Natural killer cell treated with Interleukin-12 subunit alpha and Interleukin-12 subunit beta and Interleukin-15 and Interleukin-18, amount 100 ng/mL, for 72 hours (primary cell): ENCODE measurements around the gene COL4A1. TPM values are rescaled to one million over a fixed set of nuclear protein-coding genes. Genes with fewer than 3 reads are reported as not detected.

Experiments
- ATAC-seq, 2 donors: fragments of 150-1000 bp; cut with Tn5 transposase in 1 of 2; sonication (Bioruptor Pico), chemical (Tn5 transposase) in 1 of 2; 2 replicates each; pipeline ENCODE4 v1.10.0; 2021
- DNase-seq: peaks from one replicate; pipeline ENCODE4 v3.0.0; 2022; ENCODE audit warnings: low spot score
- H3K27ac Mint-ChIP-seq, 2 donors: 1 replicate in 1 of 2; 2 replicates in 1 of 2; pipeline ENCODE4 v1.8.0; 2022; ENCODE audit warnings: mixed read lengths in 2 of 2, mild to moderate bottlenecking in 1 of 2, moderate library complexity in 1 of 2
- H3K27me3 Mint-ChIP-seq, 2 donors: 1 replicate in 1 of 2; 2 replicates in 1 of 2; pipeline ENCODE4 v1.8.0; 2022; ENCODE audit warnings: mixed read lengths in 2 of 2
- H3K36me3 Mint-ChIP-seq: one replicate; pipeline ENCODE4 v1.8.0; 2022; ENCODE audit warnings: mixed read lengths
- H3K4me1 Mint-ChIP-seq, 2 donors: 1 replicate in 1 of 2; 2 replicates in 1 of 2; pipeline ENCODE4 v1.8.0; 2022; ENCODE audit warnings: low read depth in 2 of 2, mixed read lengths in 2 of 2, mild to moderate bottlenecking in 1 of 2
- H3K4me3 Mint-ChIP-seq: one replicate; pipeline ENCODE4 v1.8.0; 2022; ENCODE audit warnings: mixed read lengths
- H3K9me3 Mint-ChIP-seq: 2 replicates; pipeline ENCODE4 v1.8.0; 2022; ENCODE audit warnings: mixed read lengths
- total RNA-seq, 2 donors: library from RNA; stranded (reverse); gene quantifications; one replicate each; pipeline ENCODE4 v1.2.3, GENCODE V29; 2022

Gene COL4A1
- total RNA-seq, 2 donors from 2014 or later: not detected

DNA sequence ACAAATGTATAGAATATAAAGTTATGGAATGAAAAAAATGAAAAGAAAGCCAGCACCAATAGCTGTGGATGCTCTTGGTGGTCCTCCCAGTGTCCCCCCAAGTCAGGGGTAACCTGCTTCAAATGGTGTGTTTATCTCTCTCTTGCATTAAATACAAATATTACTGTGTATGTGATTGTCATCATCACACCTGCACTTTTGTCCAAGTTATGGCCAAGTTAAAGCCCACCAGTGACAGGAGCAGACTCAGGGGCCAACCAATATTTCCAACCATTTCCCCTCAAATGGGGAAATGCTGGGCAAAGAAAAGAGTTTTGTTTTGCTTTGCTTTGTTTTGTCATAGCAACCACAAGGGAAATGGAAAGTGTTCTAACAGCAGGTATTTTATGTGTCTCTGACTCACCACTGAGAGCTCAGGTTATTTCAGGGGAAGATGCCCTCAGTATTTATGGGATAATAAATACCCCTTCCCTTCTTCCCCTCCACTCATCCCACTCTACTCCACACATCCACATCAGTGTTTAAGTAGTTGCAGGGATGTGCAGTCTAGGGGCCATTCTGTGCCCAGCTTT is 133.6 kb downstream of the COL4A1 start:
- H3K4me3 Mint-ChIP-seq: no peak overlapping the region
- DNase-seq (no peak), ATAC-seq (no peak)
- no peak overlapping the region for H3K27ac Mint-ChIP-seq
- H3K4me1 Mint-ChIP-seq: no peaks in the 10 kb centered on the region
- H3K27me3 Mint-ChIP-seq: peaks cover 0 to 4% of the 10 kb centered on the region in 2 donors
- no peaks in the 10 kb centered on the region for H3K36me3 Mint-ChIP-seq
- no peaks in the 10 kb centered on the region for H3K9me3 Mint-ChIP-seq

DNA sequence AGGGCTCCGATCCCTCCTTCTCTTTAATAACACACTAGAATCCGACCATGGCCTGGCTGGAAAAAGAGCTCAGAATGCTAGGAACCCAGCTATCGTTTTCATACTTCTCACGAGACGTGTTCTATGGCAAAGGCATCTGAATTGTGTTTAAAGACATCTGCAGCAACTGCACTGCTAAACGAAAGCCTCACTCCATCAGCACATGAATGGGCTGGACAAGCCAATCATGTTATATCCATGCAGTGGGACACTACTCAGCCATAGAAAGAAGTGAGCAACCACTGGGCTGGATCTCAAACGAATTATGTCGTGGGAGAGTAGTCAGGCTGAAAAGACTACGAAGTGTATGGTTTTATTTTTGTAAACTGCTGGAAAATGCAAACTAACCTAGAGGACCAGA is 136.1 kb downstream of the COL4A1 start:
- no peak overlapping the region for H3K27ac Mint-ChIP-seq
- H3K27me3 Mint-ChIP-seq: peaks cover 0 to 4% of the 10 kb centered on the region in 2 donors
- no peaks in the 10 kb centered on the region for H3K36me3 Mint-ChIP-seq
- ATAC-seq (no peak), DNase-seq (no peak)
- H3K4me1 Mint-ChIP-seq: no peaks in the 10 kb centered on the region
- no peak overlapping the region for H3K4me3 Mint-ChIP-seq
- H3K9me3 Mint-ChIP-seq: no peaks in the 10 kb centered on the region

DNA sequence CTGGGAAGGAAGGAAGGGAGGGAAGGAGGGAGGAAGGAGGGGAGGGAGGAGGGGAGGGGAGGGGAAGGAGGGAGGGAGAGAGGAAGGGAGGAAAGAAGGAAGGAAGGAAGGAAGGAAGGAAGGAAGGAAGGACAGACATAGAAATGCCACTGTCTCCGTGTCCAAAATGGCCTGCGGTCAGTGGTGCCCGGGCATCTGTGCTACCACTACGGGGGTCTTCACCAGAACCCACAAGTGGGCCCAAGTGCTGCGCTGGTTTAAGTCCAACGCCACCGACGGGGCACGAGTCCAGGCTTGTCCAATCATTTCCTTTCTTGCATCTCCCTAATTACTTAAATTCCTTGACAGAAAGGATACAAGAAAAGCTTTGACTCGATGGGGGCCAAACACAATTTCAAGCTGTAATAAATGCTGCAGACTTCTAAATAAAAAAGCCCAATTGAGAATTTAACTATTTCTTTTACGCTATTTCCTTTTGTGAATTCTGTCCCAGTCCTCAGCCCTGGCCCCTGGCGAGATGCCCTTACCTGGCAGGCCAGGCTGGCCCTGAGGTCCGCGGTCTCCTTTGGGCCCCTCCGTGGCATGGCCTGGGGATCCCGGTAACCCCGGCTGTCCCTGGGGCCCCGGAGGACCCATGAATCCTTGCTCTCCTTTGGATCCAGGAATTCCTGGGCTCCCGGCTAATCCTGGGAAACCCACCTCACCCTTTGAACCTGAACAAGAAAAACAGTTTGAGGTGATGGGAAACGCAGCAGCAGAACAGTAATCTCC is 136.8 kb downstream of the COL4A1 start:
- no peak for ATAC-seq
- H3K4me1 Mint-ChIP-seq: no peaks in the 10 kb centered on the region
- peaks cover 0 to 4% of the 10 kb centered on the region in 2 donors for H3K27me3 Mint-ChIP-seq
- H3K4me3 Mint-ChIP-seq: no peak overlapping the region
- H3K9me3 Mint-ChIP-seq: no peaks in the 10 kb centered on the region
- DNase-seq: no peak
- no peaks in the 10 kb centered on the region for H3K36me3 Mint-ChIP-seq
- H3K27ac Mint-ChIP-seq: no peak overlapping the region

DNA sequence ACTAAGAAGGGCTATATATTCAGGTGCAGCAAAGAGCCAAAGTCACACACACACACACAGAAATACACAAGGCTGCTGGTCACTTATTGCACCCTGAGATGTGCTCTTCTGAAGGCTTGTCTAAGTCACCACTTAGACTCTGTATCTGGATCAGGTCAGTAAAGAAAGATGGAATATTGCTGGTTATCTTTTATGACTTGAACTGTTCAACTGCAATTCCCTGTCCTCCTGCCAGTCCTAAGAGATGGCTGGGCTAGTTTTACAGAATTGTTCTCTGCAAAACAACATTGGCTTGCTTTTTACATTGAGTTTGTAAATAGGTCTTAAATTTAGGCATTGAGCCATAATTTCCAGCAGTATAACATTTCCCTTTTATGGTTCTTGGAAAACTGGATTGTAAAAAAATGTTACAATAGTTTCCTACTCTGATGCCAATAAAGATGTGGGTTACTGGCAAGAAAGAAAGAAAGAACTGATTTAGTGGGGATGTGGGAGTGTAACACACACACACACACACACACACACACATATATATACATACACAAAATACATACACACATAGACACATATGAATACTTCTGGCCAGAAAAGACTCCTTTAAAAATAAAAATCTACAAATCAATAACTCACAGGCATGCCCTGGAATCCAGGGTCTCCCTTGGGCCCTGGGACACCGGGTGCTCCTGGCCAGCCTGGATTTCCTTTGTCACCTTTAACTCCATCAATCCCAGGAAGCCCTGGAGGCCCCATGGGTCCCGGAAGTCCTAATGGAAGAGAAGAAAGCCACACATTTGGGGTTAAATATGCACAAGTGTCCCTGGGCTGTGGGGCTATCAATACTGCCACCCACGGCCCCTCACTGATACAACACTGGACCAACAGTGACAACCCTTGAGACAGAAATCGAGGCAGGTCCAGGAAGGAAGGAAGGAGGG is 137.7 kb downstream of the COL4A1 start:
- H3K36me3 Mint-ChIP-seq: no peaks in the 10 kb centered on the region
- H3K4me3 Mint-ChIP-seq: no peak overlapping the region
- DNase-seq: no peak
- no peak for ATAC-seq
- H3K4me1 Mint-ChIP-seq: no peaks in the 10 kb centered on the region
- no peak overlapping the region for H3K27ac Mint-ChIP-seq
- H3K9me3 Mint-ChIP-seq: no peaks in the 10 kb centered on the region
- H3K27me3 Mint-ChIP-seq: peaks cover 0 to 4% of the 10 kb centered on the region in 2 donors

DNA sequence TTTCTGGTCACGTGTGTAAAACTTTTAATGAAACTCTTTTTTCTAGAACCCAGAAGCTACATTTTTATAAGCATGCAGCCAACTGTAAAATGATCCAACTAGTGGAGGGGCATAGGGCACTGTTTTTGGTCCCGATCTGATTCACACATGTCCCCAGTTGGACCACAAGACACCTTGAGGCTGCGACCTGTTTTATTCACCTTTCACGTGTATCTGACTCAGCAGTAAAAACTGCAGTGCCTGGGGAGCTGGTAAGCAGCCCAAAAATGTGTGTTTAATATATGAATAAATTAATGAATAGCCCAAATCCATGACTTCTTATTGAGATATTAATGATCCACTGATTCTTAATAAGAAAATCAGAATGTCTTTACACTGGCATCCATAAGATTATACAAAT is 140.4 kb downstream of the COL4A1 start:
- DNase-seq (no peak), ATAC-seq (no peak)
- Mint-ChIP-seq H3K4me3 (no peak overlapping the region), H3K36me3 (no peaks in the 10 kb centered on the region), H3K27ac (no peak overlapping the region), H3K9me3 (no peaks in the 10 kb centered on the region), H3K4me1 (no peaks in the 10 kb centered on the region), H3K27me3 (peaks cover 0 to 4% of the 10 kb centered on the region in 2 donors)

DNA sequence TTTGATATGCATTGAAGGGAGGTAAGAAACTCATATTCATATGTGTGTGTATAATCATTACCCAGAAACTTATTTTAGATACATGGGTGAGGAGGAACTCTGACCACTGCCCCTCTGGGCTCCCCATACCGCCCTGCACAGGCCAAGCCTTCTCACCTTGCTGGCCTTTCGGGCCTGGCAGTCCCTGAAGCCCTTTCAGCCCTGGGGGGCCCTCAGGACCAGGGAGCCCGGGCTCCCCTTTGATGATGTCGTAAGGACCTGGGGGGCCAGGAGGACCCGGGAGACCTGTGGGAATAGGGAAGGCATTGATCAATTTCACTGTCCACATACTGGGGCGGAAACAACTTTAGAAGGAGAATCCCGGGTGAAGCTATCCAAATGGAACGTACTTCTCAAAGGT is 142.3 kb downstream of the COL4A1 start:
- no peaks in the 10 kb centered on the region for H3K4me1 Mint-ChIP-seq
- DNase-seq (no peak), ATAC-seq (no peak)
- peaks cover 0 to under 1% of the 10 kb centered on the region in 2 donors for H3K27me3 Mint-ChIP-seq
- H3K36me3 Mint-ChIP-seq: no peaks in the 10 kb centered on the region
- H3K4me3 Mint-ChIP-seq: no peak overlapping the region
- no peak overlapping the region for H3K27ac Mint-ChIP-seq
- H3K9me3 Mint-ChIP-seq: no peaks in the 10 kb centered on the region

DNA sequence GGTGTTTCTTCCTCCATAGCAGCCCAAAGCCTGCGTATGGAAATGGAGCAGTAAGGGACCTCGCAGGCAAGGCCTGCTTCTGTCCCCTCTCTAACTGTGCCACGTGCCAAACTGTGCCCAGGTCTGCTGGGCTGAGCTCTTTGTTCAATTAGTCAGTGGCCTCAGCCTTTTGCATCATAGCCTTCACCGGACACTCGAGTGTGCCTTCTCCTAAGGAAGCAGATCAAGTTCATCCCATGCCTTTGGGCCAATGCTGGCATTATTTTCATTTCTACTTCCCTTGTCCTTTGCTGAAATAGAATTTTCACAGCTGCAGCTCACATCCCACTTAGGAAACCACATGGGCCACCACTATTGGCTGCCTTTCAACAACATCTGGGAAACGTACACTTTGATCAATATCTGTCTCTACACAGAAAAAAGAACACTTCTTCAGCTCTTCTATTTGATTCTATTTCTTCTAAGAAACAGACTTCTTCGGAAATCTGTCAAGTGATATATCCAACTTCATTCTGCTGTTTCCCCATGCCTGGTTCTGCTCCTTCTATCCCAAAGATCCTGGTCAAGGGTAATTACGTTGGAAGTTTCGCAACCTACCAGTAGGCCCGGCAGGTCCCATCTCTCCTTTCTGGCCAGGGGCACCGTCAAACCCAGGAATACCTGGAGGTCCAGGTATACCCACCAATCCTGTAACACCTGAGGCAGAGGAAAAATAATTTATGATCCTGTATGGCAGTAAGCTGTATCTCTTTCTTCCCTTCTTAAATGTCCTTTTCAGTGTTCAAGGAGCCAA is 143.9 kb downstream of the COL4A1 start:
- no peak for ATAC-seq
- no peak overlapping the region for H3K27ac Mint-ChIP-seq
- H3K9me3 Mint-ChIP-seq: no peaks in the 10 kb centered on the region
- no peaks in the 10 kb centered on the region for H3K36me3 Mint-ChIP-seq
- peaks cover 0 to 2% of the 10 kb centered on the region in 2 donors for H3K27me3 Mint-ChIP-seq
- DNase-seq: no peak
- H3K4me1 Mint-ChIP-seq: no peaks in the 10 kb centered on the region
- H3K4me3 Mint-ChIP-seq: no peak overlapping the region

DNA sequence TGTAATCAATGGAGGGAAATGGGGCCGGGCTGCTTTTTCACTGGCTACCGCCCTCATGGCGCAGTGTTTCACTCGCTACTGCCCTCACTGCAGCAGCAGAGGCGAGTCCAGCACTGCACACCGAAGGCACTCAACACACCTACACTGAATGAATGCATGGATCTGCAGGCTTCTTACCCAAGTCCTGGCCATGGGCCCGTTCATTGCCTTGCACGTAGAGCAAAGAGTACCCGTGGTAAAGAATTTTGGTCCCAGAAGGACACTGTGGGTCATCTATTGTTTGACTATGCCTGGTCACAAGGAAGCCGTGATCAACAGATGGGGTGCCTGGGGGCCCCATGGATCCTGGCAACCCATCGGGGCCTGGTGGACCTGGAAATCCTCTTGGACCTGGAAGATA is 144.9 kb downstream of the COL4A1 start:
- Mint-ChIP-seq H3K27me3 (peaks cover 0 to 2% of the 10 kb centered on the region in 2 donors), H3K4me1 (no peaks in the 10 kb centered on the region), H3K4me3 (no peak overlapping the region), H3K27ac (no peak overlapping the region), H3K36me3 (no peaks in the 10 kb centered on the region), H3K9me3 (no peaks in the 10 kb centered on the region)
- DNase-seq (no peak), ATAC-seq (no peak)

DNA sequence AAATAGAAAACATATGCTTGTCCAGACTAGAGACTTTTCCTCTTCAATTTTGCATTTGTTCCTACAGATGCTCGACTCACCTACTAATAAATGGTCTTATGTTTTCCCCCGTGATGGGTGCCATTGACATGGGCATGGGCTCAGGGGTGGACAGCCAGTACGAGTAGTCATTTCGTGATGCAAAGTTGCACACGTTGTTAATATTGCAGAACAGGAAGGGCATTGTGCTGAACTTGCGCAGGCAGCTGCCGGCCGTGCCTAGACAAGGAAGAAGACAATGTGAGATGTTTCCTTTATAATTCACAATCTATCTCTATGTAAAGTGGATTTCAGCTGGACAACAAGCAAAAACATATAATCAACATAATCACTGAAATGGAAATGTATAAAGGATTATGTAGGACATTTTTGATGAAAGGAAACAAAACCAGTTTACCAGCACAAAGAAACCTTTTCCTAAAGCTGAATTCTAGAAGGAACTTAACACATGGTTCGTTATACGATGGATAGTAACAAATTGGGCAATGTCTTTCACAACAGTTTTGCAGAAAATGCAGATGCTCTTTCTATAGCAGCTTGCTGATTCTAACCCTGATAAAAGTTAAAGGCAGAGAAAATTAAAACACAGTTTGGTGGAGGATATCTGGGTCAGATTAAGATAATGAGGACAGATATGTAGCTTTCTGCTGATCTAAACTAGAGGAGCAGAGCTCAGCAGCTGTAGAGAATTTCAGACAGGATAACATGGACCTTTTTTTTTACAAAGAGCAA is 145.7 kb downstream of the COL4A1 start:
- no peaks in the 10 kb centered on the region for H3K4me1 Mint-ChIP-seq
- ATAC-seq (no peak), DNase-seq (no peak)
- H3K27me3 Mint-ChIP-seq: peaks cover 0 to 2% of the 10 kb centered on the region in 2 donors
- no peaks in the 10 kb centered on the region for H3K9me3 Mint-ChIP-seq
- no peaks in the 10 kb centered on the region for H3K36me3 Mint-ChIP-seq
- no peak overlapping the region for H3K27ac Mint-ChIP-seq
- H3K4me3 Mint-ChIP-seq: no peak overlapping the region

DNA sequence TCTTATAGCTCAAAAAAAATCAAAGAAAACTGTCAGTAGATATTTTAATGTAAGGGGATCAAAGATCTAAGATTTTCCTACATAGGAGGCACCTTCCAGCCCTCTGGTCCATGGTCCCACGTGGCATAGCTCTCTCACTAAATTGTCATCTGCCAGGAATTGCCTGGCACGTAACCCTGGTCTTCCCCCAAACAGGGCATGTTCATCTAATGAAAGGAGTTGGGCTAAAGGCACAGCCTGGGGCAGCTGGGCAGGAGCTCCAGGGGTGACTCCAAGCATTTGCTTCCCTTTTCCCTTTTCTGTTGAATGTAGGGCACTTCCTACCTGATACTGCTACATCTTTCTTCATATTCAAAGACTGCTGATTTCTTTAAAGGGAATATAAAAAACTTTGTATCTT is 148.7 kb downstream of the COL4A1 start:
- Mint-ChIP-seq H3K36me3 (no peaks in the 10 kb centered on the region), H3K27me3 (peaks cover 0 to 8% of the 10 kb centered on the region in 2 donors), H3K9me3 (no peaks in the 10 kb centered on the region), H3K4me1 (no peaks in the 10 kb centered on the region), H3K27ac (no peak overlapping the region), H3K4me3 (no peak overlapping the region)
- no peak for DNase-seq
- ATAC-seq: no peak

DNA sequence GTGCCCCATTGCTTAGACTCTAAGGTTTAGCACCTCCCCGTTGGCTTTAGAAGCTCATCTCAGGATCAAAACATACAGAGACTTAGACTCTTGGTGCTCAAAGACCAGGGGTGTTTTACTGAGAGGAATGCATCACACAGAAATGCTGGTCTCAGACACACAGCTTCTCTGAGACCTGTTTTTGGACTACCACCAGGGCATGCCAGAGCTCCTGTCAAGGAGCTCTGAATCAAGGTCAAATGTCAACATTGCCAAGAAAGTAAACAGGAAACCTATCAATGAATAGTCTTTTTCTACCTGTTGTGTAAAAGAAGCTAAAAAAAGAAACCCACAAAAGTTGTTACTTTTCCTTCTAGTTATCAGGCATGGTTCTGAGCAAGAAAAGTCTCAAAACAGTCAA is 149.2 kb downstream of the COL4A1 start:
- Mint-ChIP-seq H3K27me3 (peaks cover 0 to 8% of the 10 kb centered on the region in 2 donors), H3K36me3 (no peaks in the 10 kb centered on the region), H3K4me1 (no peaks in the 10 kb centered on the region), H3K27ac (no peak overlapping the region), H3K4me3 (no peak overlapping the region), H3K9me3 (no peaks in the 10 kb centered on the region)
- no peak for DNase-seq
- no peak for ATAC-seq

DNA sequence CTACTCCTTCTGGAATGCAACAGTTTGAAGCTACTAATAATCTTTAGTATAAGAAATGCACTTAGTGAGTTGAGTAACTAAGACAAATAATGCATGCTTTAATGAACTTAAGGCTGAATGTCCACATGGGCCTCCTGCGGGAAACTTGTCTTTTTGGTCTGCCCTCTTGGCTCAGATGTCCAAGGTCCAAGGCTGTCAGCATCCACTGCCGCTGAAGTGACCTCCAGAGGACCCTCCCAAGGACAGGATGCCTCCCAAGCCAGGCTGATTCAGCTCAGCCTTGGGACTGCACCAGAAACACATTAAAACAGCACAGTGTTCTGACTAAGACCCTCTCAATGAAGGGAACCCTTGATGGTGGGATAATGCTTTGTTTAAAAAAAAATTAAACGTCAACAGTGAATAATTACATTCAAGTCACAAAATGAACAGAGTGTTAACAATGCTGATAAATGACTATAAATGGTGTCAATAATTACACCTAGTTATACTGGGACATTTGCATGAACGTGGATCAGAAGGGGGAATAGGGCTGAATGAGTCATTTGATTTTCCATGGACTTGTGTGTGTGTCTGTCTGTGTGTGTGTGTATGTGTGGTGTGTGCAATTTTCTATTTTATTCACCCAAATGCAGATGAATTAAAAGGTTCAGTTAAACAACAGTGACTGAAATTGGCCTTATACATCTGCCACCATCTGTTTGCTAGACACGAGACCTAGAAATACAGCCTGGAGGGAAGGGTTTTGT is 150.5 kb downstream of the COL4A1 start:
- H3K36me3 Mint-ChIP-seq: no peaks in the 10 kb centered on the region
- no peak overlapping the region for H3K4me3 Mint-ChIP-seq
- H3K27ac Mint-ChIP-seq: no peak overlapping the region
- no peaks in the 10 kb centered on the region for H3K9me3 Mint-ChIP-seq
- peaks cover 0 to 8% of the 10 kb centered on the region in 2 donors for H3K27me3 Mint-ChIP-seq
- no peak for ATAC-seq
- H3K4me1 Mint-ChIP-seq: no peaks in the 10 kb centered on the region
- DNase-seq: no peak
